HEK293 (cell line): Measurements from ENCODE around the gene TBC1D19.

Experiments used
- MYNN ChIP-seq: fragments of 450-650 bp; formaldehyde crosslinking; IDR thresholded peaks from 2 replicates; pipeline ENCODE4 v1.5.1; 2016; ENCODE audit warnings: missing biosample characterization, missing genetic modification characterization, borderline replicate concordance
- MZF1 ChIP-seq: fragments of 450-650 bp; formaldehyde crosslinking; IDR thresholded peaks from 2 replicates; pipeline ENCODE4 v1.5.1; 2017; ENCODE audit warnings: missing biosample characterization, missing genetic modification characterization, borderline replicate concordance
- PATZ1 ChIP-seq: fragments of 450-650 bp; formaldehyde crosslinking; IDR thresholded peaks from 2 replicates; pipeline ENCODE4 v1.5.1; 2016; ENCODE audit warnings: missing biosample characterization, missing genetic modification characterization
- PRDM1 ChIP-seq: fragments of 450-650 bp; formaldehyde crosslinking; IDR thresholded peaks from 2 replicates; pipeline ENCODE4; 2016; ENCODE audit warnings: missing biosample characterization, missing genetic modification characterization
- SETDB1 ChIP-seq: IDR thresholded peaks from one replicate; pipeline ENCODE4 v1.6.1; 2017; ENCODE audit warnings: mild to moderate bottlenecking, low read length, moderate library complexity, mixed read lengths; ENCODE audit not compliant: insufficient read length
- ZBTB7A ChIP-seq: fragments of 450-650 bp; formaldehyde crosslinking; IDR thresholded peaks from 2 replicates; pipeline ENCODE4 v1.5.1; 2016; ENCODE audit warnings: low read depth, missing biosample characterization, missing genetic modification characterization
- ZNF16 ChIP-seq: fragments of 450-650 bp; formaldehyde crosslinking; IDR thresholded peaks from 2 replicates; pipeline ENCODE4 v1.5.1; 2016; ENCODE audit warnings: low read depth, missing biosample characterization, missing genetic modification characterization
- ZNF24 ChIP-seq: fragments of 450-650 bp; formaldehyde crosslinking; IDR thresholded peaks from 2 replicates; pipeline ENCODE4 v1.5.1; 2016; ENCODE audit warnings: missing biosample characterization, missing genetic modification characterization
- ZNF274 ChIP-seq, 2 experiments: fragments of 200-500 bp in 1 of 2; fragments of 450-650 bp in 1 of 2; sonication (Bioruptor generic) in 1 of 2; formaldehyde crosslinking in 1 of 2; IDR thresholded peaks; 2 replicates each; pipeline versions ENCODE4 v1.5.1 to v1.6.1; 2014 to 2016; ENCODE audit warnings: borderline replicate concordance in 1 of 2, inconsistent platforms in 1 of 2, low read length in 1 of 2, missing biosample characterization in 1 of 2, missing genetic modification characterization in 1 of 2
- ZNF37A ChIP-seq: fragments of 450-650 bp; IDR thresholded peaks from 2 replicates; pipeline ENCODE4 v1.5.1; 2018; ENCODE audit warnings: missing biosample characterization, missing genetic modification characterization
- ZNF510 ChIP-seq: fragments of 450-650 bp; formaldehyde crosslinking; IDR thresholded peaks from 2 replicates; pipeline ENCODE4 v1.5.1; 2018; ENCODE audit warnings: mild to moderate bottlenecking, missing genetic modification characterization, missing biosample characterization; ENCODE audit not compliant: insufficient replicate concordance
- TF ChIP-seq, protein P1 (sequence below): fragments of 450-650 bp; formaldehyde crosslinking; IDR thresholded peaks from 2 replicates; pipeline ENCODE4 v1.5.1; 2016; ENCODE audit warnings: missing biosample characterization, missing genetic modification characterization

GRCh38 chr4:26785312-26785711, 201.4 kb downstream of the TBC1D19 start:
- TF ChIP-seq MYNN (tag by site-specific recombination) (no peak), PATZ1 (no peak), ZNF274 (IDR thresholded peaks at IDR 0.05; ENCODE audit: low read length) (no peak), ZNF274 (tag by site-specific recombination; IDR thresholded peaks at IDR 0.05; ENCODE audit: borderline replicate concordance) (no peak), MZF1 (no peak), ZNF16 (no peak), ZBTB7A (no peak), SETDB1 (no peak), ZNF24 (tag by site-specific recombination) (no peak), ZNF37A (tag by site-specific recombination) (no peak), PRDM1 (tag by site-specific recombination) (no peak), ZNF510 (tag by site-specific recombination) (no peak)
- TF ChIP-seq, protein P1, sequence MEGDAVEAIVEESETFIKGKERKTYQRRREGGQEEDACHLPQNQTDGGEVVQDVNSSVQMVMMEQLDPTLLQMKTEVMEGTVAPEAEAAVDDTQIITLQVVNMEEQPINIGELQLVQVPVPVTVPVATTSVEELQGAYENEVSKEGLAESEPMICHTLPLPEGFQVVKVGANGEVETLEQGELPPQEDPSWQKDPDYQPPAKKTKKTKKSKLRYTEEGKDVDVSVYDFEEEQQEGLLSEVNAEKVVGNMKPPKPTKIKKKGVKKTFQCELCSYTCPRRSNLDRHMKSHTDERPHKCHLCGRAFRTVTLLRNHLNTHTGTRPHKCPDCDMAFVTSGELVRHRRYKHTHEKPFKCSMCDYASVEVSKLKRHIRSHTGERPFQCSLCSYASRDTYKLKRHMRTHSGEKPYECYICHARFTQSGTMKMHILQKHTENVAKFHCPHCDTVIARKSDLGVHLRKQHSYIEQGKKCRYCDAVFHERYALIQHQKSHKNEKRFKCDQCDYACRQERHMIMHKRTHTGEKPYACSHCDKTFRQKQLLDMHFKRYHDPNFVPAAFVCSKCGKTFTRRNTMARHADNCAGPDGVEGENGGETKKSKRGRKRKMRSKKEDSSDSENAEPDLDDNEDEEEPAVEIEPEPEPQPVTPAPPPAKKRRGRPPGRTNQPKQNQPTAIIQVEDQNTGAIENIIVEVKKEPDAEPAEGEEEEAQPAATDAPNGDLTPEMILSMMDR (tag by site-specific recombination) = no peak
